GM13977 (cell line): Measurements from ENCODE around the gene TAS1R3.

Experiments used
- DNase-seq: peaks from one replicate; pipeline ENCODE4 v3.0.0; 2012; ENCODE audit warnings: low spot score
- CTCF ChIP-seq: IDR thresholded peaks from 2 replicates; pipeline ENCODE4 v1.5.1; 2012; ENCODE audit warnings: mild to moderate bottlenecking, control low read depth; ENCODE audit not compliant: insufficient read depth; ENCODE audit errors: extremely low read depth, missing control alignments
- in situ Hi-C: fragments of 300-500 bp; cut with MboI; formaldehyde crosslinking; loops from one replicate; pipeline ENCODE4 v1.12.0; 2022; ENCODE audit warnings: low sequenced_read_pairs, low pct_unique_long_range_greater_than_20kb, mixed read lengths, inconsistent platforms; ENCODE audit not compliant: unreplicated experiment

TAS1R3 gene

GRCh38 chr1:1332031-1332755 is 1.1 kb downstream of the TAS1R3 start:
- DNase-seq = no peak
- in situ Hi-C loops = no loop called here
- no peak for TF ChIP-seq CTCF

DNA sequence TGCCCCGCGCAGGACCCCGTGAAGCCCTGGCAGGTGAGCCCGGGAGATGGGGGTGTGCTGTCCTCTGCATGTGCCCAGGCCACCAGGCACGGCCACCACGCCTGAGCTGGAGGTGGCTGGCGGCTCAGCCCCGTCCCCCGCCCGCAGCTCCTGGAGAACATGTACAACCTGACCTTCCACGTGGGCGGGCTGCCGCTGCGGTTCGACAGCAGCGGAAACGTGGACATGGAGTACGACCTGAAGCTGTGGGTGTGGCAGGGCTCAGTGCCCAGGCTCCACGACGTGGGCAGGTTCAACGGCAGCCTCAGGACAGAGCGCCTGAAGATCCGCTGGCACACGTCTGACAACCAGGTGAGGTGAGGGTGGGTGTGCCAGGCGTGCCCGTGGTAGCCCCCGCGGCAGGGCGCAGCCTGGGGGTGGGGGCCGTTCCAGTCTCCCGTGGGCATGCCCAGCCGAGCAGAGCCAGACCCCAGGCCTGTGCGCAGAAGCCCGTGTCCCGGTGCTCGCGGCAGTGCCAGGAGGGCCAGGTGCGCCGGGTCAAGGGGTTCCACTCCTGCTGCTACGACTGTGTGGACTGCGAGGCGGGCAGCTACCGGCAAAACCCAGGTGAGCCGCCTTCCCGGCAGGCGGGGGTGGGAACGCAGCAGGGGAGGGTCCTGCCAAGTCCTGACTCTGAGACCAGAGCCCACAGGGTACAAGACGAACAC is 1.8 kb downstream of the TAS1R3 start:
- in situ Hi-C loops = no loop called here
- DNase-seq = no peak
- no peak for TF ChIP-seq CTCF

DNA sequence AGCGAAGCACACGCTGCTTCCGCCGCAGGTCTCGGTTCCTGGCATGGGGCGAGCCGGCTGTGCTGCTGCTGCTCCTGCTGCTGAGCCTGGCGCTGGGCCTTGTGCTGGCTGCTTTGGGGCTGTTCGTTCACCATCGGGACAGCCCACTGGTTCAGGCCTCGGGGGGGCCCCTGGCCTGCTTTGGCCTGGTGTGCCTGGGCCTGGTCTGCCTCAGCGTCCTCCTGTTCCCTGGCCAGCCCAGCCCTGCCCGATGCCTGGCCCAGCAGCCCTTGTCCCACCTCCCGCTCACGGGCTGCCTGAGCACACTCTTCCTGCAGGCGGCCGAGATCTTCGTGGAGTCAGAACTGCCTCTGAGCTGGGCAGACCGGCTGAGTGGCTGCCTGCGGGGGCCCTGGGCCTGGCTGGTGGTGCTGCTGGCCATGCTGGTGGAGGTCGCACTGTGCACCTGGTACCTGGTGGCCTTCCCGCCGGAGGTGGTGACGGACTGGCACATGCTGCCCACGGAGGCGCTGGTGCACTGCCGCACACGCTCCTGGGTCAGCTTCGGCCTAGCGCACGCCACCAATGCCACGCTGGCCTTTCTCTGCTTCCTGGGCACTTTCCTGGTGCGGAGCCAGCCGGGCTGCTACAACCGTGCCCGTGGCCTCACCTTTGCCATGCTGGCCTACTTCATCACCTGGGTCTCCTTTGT is 2.6 kb downstream of the TAS1R3 start:
- in situ Hi-C loops = no loop called here
- DNase-seq = no peak
- TF ChIP-seq CTCF = no peak

DNA sequence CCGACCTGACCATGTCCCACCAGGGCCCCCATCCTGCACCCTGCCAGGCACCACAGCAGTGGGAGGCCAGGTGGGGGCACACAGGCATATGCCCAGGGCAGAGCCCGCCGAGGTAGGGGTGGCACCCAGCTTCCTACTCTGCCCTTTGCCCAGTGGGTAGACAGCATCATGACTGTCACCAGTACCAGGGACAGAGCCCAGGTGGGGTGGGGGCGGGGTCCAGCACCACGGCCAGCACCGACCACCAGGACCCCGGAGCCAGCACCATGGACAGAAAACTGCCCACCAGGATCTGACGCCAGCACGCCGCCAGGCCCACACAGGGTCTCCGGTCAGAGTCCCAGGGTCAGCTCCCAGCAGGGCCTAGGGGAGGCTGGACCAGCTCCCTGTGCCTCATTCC is 3.8 kb downstream of the TAS1R3 start:
- no peak for DNase-seq
- in situ Hi-C loops = no loop called here
- no peak for TF ChIP-seq CTCF

DNA sequence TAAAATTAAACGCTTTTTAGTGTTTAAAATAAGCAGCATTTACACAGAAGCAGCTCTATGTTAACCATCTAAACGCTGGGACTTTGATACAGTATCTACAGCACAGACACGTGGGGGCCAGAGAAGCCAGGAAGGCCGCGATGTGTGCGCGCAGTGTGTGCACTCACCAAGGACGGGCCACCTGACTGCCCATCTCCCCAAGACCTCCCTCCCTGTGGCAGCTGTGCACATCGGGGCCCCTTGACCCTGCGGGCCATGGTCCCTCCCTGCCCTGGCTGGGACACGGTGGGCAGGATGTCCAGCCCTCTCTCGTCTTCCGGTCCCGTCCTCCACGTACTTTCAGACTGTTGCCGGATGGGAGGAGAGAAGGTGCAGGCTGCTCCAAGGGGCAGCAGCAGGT is 4.2 kb downstream of the TAS1R3 start:
- TF ChIP-seq CTCF = no peak
- no peak for DNase-seq
- in situ Hi-C loops = no loop called here

- no peak for TF ChIP-seq CTCF
- DNase-seq = no peak
- in situ Hi-C loops = no loop called here
Observed at GRCh38 chr1:1335792-1336248, 4.7 kb downstream of the TAS1R3 start.
